GM18526 (cell line): ENCODE results near the gene MYLK2.

Experiments used
- POLR2A ChIP-seq: IDR thresholded peaks from 3 replicates; pipeline ENCODE4 v1.6.1; 2011; ENCODE audit not compliant: insufficient read length; ENCODE audit errors: extremely low read depth

Gene MYLK2

GRCh38 chr20:31819083-31819784 lies at the start of gene MYLK2:
MYLK2 (plus strand) TSS chr20:31819356; CDS start chr20:31819581, 225 bp downstream.
- TF ChIP-seq POLR2A, result no peak

- no peak for TF ChIP-seq POLR2A
Observed at GRCh38 chr20:31769681-31770080, 49.5 kb upstream of the MYLK2 start.

GRCh38 chr20:31770243-31770642 lies 48.9 kb upstream of the MYLK2 start:
- no peak for TF ChIP-seq POLR2A

GRCh38 chr20:31774408-31774807 lies 44.7 kb upstream of the MYLK2 start:
- TF ChIP-seq POLR2A, result no peak

- no peak for TF ChIP-seq POLR2A
Observed at GRCh38 chr20:31780839-31781238, 38.3 kb upstream of the MYLK2 start.

GRCh38 chr20:31781945-31782344 lies 37.2 kb upstream of the MYLK2 start:
- TF ChIP-seq POLR2A, result no peak

- TF ChIP-seq POLR2A, result no peak
Observed at GRCh38 chr20:31784354-31785044, 34.7 kb upstream of the MYLK2 start.

- no peak for TF ChIP-seq POLR2A
Observed at GRCh38 chr20:31785089-31785488, 34.1 kb upstream of the MYLK2 start.

GRCh38 chr20:31788578-31788977 lies 30.6 kb upstream of the MYLK2 start:
- TF ChIP-seq POLR2A, result no peak

GRCh38 chr20:31790401-31790800 lies 28.8 kb upstream of the MYLK2 start:
- TF ChIP-seq POLR2A, result no peak

- no peak for TF ChIP-seq POLR2A
Observed at GRCh38 chr20:31797364-31797763, 21.8 kb upstream of the MYLK2 start.

GRCh38 chr20:31801508-31801907 lies 17.6 kb upstream of the MYLK2 start:
- no peak for TF ChIP-seq POLR2A

GRCh38 chr20:31803552-31804291 lies 15.4 kb upstream of the MYLK2 start:
- no peak for TF ChIP-seq POLR2A

- TF ChIP-seq POLR2A, result no peak
Observed at GRCh38 chr20:31806564-31807355, 12.4 kb upstream of the MYLK2 start.

GRCh38 chr20:31808481-31808880 lies 10.7 kb upstream of the MYLK2 start:
- TF ChIP-seq POLR2A, result no peak
